ENCODE data around the gene BYSL.

The BYSL gene

DNA sequence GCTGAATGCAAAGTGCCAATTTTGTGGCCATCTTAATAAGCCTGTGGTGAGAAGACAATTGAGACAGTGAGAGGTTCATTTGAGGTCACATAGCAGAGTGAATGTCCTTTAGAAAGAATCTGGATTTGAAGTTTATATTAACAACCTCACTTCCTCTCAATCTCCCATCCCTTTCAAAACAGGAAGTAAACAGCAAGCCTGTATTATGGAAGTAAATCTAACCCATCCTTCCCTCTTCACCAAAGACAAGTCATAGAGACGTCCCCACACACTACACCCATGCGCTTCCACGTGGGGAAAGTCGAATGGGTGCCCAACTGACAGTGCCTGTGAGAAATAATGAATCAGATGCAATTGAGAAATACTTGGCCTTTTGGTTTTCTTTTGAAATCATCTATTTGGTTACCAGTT, 49.1 kb downstream of the BYSL start:
- DNase-seq (ENCODE audit: extremely low read depth, insufficient read length) = no peak
- no peaks in the 10 kb centered on the region for H3K36me3 ChIP-seq (ENCODE audit: control insufficient read depth, insufficient read depth, low read length)
- H3K27me3 ChIP-seq (replicated peaks; ENCODE audit: control insufficient read depth, insufficient read depth, low read length) = no peaks in the 10 kb centered on the region
- H3K4me3 ChIP-seq (replicated peaks; ENCODE audit: low read depth, low read length) = no peak overlapping the region
- TF ChIP-seq, protein P1, sequence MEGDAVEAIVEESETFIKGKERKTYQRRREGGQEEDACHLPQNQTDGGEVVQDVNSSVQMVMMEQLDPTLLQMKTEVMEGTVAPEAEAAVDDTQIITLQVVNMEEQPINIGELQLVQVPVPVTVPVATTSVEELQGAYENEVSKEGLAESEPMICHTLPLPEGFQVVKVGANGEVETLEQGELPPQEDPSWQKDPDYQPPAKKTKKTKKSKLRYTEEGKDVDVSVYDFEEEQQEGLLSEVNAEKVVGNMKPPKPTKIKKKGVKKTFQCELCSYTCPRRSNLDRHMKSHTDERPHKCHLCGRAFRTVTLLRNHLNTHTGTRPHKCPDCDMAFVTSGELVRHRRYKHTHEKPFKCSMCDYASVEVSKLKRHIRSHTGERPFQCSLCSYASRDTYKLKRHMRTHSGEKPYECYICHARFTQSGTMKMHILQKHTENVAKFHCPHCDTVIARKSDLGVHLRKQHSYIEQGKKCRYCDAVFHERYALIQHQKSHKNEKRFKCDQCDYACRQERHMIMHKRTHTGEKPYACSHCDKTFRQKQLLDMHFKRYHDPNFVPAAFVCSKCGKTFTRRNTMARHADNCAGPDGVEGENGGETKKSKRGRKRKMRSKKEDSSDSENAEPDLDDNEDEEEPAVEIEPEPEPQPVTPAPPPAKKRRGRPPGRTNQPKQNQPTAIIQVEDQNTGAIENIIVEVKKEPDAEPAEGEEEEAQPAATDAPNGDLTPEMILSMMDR (IDR thresholded peaks at IDR 0.05; ENCODE audit: insufficient read depth, low read length, poor library complexity, severe bottlenecking) = no peak

DNA sequence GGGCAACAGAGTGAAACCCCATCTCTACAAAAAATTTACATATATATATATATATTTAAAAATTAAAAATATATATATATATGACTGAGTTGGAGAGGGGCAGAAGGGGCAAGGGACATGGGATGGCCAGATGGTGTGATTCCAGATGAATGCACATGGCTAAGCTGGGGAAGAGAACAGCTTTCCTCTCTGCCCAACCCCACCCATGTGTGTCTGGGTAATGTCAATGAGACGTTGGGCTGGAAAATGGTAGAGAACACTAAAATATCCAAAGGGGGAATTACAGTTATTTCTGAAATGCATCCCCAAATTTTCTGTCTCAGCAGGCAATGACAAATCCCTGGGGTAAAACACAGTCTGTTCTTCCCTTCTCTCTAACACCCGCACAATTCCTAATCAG, 51.5 kb downstream of the BYSL start:
- Histone ChIP-seq H3K36me3 (ENCODE audit: control insufficient read depth, insufficient read depth, low read length) (no peaks in the 10 kb centered on the region), H3K4me3 (replicated peaks; ENCODE audit: low read depth, low read length) (no peak overlapping the region), H3K27me3 (replicated peaks; ENCODE audit: control insufficient read depth, insufficient read depth, low read length) (no peaks in the 10 kb centered on the region)
- DNase-seq (ENCODE audit: extremely low read depth, insufficient read length) = no peak
- TF ChIP-seq, protein P1 (IDR thresholded peaks at IDR 0.05; ENCODE audit: insufficient read depth, low read length, poor library complexity, severe bottlenecking) = no peak

DNA sequence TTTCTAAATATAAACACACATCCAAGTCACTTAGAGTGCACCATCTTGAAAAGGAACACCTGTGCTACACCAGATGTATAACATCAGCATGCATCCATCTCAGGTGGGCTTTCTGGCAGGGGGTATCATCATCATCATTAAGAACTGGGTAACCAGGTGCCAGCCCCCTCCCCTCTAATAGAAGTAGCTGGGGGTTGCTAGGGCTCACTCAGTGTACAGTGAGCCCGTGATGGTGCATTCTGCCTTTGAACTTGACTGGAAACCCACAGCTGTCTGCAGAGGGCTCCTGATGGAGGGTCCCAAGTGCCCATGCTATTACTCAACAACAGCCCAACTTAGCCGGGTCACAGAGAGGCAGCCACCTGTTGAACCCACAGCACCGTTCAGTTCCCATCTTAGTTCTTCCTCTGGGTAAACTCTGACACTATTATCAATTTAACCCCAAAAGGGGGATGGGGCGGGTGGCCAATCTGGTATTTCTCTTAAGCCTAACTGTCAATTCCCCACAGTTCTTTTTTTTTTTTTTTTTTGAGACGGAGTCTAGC, 53.1 kb downstream of the BYSL start:
- DNase-seq (ENCODE audit: extremely low read depth, insufficient read length) = no peak

DNA sequence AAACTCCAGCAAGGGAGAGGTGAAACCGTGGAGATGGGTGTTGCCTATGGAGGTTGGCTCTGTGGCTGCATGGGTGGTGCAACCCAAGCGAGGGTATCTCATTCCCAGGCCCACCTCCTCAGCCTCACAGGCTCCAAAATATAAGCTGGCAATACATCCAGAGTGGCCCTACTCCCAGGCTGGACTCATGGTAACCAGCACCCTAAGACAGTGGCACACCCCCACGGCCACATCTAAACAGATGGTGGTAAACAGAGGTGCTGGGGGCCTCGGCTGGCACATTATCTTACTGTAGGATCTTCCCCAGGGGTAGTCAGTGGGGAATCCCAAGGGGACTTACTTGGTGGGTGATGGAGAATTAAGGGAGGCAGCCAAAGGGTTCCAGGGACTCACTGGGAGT, 54.0 kb downstream of the BYSL start:
- TF ChIP-seq, protein P1 (IDR thresholded peaks at IDR 0.05; ENCODE audit: insufficient read depth, low read length, poor library complexity, severe bottlenecking) = no peak
- H3K27me3 ChIP-seq (replicated peaks; ENCODE audit: control insufficient read depth, insufficient read depth, low read length) = no peaks in the 10 kb centered on the region
- no peak for DNase-seq (ENCODE audit: extremely low read depth, insufficient read length)
- no peaks in the 10 kb centered on the region for H3K36me3 ChIP-seq (ENCODE audit: control insufficient read depth, insufficient read depth, low read length)
- no peak overlapping the region for H3K4me3 ChIP-seq (replicated peaks; ENCODE audit: low read depth, low read length)

More for the DNA sequence above, 53.1 kb downstream of the BYSL start:
- TF ChIP-seq, protein P1 (IDR thresholded peaks at IDR 0.05; ENCODE audit: insufficient read depth, low read length, poor library complexity, severe bottlenecking) = no peak
- no peak overlapping the region for H3K4me3 ChIP-seq (replicated peaks; ENCODE audit: low read depth, low read length)
- no peaks in the 10 kb centered on the region for H3K36me3 ChIP-seq (ENCODE audit: control insufficient read depth, insufficient read depth, low read length)
- no peaks in the 10 kb centered on the region for H3K27me3 ChIP-seq (replicated peaks; ENCODE audit: control insufficient read depth, insufficient read depth, low read length)

DNA sequence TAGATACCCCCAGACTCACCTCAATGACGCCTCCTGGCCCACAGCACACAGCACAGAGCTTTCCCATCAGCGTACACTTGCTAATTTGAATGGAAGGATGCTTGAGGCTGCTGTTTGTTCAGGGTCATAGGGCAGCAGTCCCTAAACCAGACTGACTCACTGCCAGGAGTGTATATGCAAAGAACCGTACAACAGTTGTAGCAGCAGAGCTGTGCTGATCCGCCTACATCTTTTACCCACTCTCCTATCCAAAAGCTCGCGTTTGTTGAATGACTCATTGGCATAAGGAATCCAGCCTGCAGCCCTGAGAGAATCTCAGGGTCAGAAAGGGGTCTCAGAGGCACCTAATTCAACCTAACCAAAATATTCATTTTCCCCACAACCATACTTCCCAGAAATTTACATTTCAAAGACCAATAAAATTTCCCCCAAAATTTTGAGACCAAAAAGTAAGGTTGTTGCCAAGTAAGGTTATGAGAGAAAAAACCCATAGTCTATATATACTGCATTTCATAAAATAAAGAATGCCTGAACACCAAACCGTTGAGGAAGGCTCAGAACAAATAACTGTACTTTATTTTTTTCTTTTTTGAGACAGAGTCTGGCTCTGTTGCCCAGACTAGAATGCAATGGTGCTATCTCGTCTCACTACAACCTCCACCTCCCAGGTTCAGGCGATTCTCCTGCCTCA, 55.6 kb downstream of the BYSL start:
- no peak overlapping the region for H3K4me3 ChIP-seq (replicated peaks; ENCODE audit: low read depth, low read length)
- TF ChIP-seq, protein P1 (IDR thresholded peaks at IDR 0.05; ENCODE audit: insufficient read depth, low read length, poor library complexity, severe bottlenecking) = no peak
- no peak for DNase-seq (ENCODE audit: extremely low read depth, insufficient read length)
- no peaks in the 10 kb centered on the region for H3K27me3 ChIP-seq (replicated peaks; ENCODE audit: control insufficient read depth, insufficient read depth, low read length)
- H3K36me3 ChIP-seq (ENCODE audit: control insufficient read depth, insufficient read depth, low read length) = no peaks in the 10 kb centered on the region
